Thyroid gland (tissue), 4 donors: Measurements from ENCODE around the gene VAPA. TPM values are rescaled to one million over a fixed set of nuclear protein-coding genes. Genes with fewer than 3 reads are reported as not detected.

Experiments used
- DNase-seq, 2 donors: peaks; one replicate each; pipeline ENCODE4 v3.0.0-alpha.2; 2019
- H3K27ac ChIP-seq, 3 donors: fragments of 200-600 bp; sonication (generic); 1 replicate in 2 of 3; 2 replicates in 1 of 3; pipeline ENCODE4 v1.5.1; 2016 to 2019; ENCODE audit warnings: mild to moderate bottlenecking in 1 of 3, moderate library complexity in 1 of 3
- H3K27me3 ChIP-seq: fragments of 200-600 bp; sonication (generic); one replicate; pipeline ENCODE4 v1.5.1; 2019
- H3K36me3 ChIP-seq, 2 donors: fragments of 200-600 bp; sonication (generic); one replicate each; pipeline ENCODE4 v1.5.1; 2016 to 2019
- H3K4me1 ChIP-seq, 2 donors: fragments of 200-600 bp; sonication (generic); one replicate each; pipeline ENCODE4 v1.5.1; 2017 to 2019
- H3K4me3 ChIP-seq, 3 donors: fragments of 200-600 bp; sonication (generic); replicated peaks in 1 of 3; 1 replicate in 2 of 3; 2 replicates in 1 of 3; pipeline ENCODE4 v1.5.1; 2016; ENCODE audit warnings: mild to moderate bottlenecking in 1 of 3
- H3K9me3 ChIP-seq: fragments of 200-600 bp; sonication (generic); one replicate; pipeline ENCODE4 v1.5.1; 2017
- POLR2A ChIP-seq, 2 donors: fragments of 450-650 bp; IDR thresholded peaks; one replicate each; pipeline ENCODE4 v1.6.1; 2017; ENCODE audit warnings: antibody characterized with exemption in 2 of 2, mild to moderate bottlenecking in 2 of 2, moderate library complexity in 1 of 2
- WGBS, 2 donors: methylation state at CpG; one replicate each; pipeline ENCODE4 v1.1.5; 2017; 5-methylcytosine and 5-hydroxymethylcytosine counted together
- intact Hi-C: fragments of 100-400 bp; cut with DNase I; formaldehyde crosslinking; loops from one replicate; pipeline ENCODE4 v1.15.1; 2023
- total RNA-seq, 4 donors: library from RNA; depleted of rRNA; stranded (reverse); fragments of >200 nt; gene quantifications; one replicate each; pipeline ENCODE4 v1.2.3, GENCODE V29; 2016
- TF ChIP-seq, protein P1 (sequence below), 6 experiments: fragments of 200-600 bp in 3 of 6; fragments of 450-650 bp in 3 of 6; sonication (generic) in 3 of 6; IDR thresholded peaks; one replicate each; pipeline ENCODE4 v1.5.1; 2016 to 2019; ENCODE audit warnings: antibody characterized with exemption in 6 of 6, mild to moderate bottlenecking in 2 of 6, inconsistent platforms in 1 of 6, moderate library complexity in 1 of 6

Gene VAPA
- total RNA-seq, 4 donors from 2014 or later: 232 to 261 (median 244) TPM

- H3K4me1 ChIP-seq: peaks cover 4 to 12% of the 10 kb centered on the region in 2 donors
- WGBS, 2 donors: 34 to 53% methylated on average over 12 of the region's 12 CpGs
- no peaks in the 10 kb centered on the region for H3K27me3 ChIP-seq
- no peak overlapping the region for H3K4me3 ChIP-seq
- DNase-seq: peak; percentile 75 to 82
- H3K27ac ChIP-seq: peak overlapping the region in 2 of 3 donors; percentile 21 to 67
- TF ChIP-seq, protein P1, sequence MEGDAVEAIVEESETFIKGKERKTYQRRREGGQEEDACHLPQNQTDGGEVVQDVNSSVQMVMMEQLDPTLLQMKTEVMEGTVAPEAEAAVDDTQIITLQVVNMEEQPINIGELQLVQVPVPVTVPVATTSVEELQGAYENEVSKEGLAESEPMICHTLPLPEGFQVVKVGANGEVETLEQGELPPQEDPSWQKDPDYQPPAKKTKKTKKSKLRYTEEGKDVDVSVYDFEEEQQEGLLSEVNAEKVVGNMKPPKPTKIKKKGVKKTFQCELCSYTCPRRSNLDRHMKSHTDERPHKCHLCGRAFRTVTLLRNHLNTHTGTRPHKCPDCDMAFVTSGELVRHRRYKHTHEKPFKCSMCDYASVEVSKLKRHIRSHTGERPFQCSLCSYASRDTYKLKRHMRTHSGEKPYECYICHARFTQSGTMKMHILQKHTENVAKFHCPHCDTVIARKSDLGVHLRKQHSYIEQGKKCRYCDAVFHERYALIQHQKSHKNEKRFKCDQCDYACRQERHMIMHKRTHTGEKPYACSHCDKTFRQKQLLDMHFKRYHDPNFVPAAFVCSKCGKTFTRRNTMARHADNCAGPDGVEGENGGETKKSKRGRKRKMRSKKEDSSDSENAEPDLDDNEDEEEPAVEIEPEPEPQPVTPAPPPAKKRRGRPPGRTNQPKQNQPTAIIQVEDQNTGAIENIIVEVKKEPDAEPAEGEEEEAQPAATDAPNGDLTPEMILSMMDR (IDR thresholded peaks at IDR 0.05): no peak
- TF ChIP-seq POLR2A (IDR thresholded peaks at IDR 0.05): no peak
- H3K36me3 ChIP-seq: no peaks in the 10 kb centered on the region
- no peaks in the 10 kb centered on the region for H3K9me3 ChIP-seq
- intact Hi-C loops: no loop called here
Measured at GRCh38 chr18:9987931-9988330, 74.1 kb downstream of the VAPA start.

GRCh38 chr18:9988665-9989064 is 74.8 kb downstream of the VAPA start:
- WGBS, 2 donors: 89 to 91% methylated on average over 9 of the region's 9 CpGs
- no peaks in the 10 kb centered on the region for H3K27me3 ChIP-seq
- peaks cover 4 to 12% of the 10 kb centered on the region in 2 donors for H3K4me1 ChIP-seq
- no peak overlapping the region for H3K4me3 ChIP-seq
- H3K27ac ChIP-seq: no peak overlapping the region
- no peak for DNase-seq
- intact Hi-C loops: no loop called here
- TF ChIP-seq, protein P1 (IDR thresholded peaks at IDR 0.05): no peak
- TF ChIP-seq POLR2A (IDR thresholded peaks at IDR 0.05): no peak
- no peaks in the 10 kb centered on the region for H3K36me3 ChIP-seq
- H3K9me3 ChIP-seq: no peaks in the 10 kb centered on the region

DNA sequence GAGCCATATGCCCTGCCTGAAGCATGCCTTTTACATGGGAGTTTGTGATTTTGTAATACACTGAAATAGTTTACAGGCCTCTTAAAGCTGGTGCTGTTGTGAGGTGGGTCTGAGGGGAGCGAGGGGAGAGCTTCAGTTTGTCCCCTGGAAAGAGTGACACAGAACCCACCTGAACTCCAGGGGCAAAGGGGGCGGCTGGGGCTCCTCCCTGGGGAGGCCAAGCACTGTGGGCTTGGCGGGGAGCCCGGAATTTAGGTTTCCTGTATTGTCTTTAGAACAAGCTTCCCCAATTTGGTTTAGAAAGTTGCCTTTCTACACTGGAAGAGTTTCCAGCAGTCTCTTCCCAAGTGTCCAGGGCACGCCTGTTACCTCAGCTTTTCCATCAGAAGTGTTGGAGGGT is 75.7 kb downstream of the VAPA start:
- peak in 1 of 2 donors; percentile 20 for DNase-seq
- intact Hi-C loops: no loop called here
- 61 to 71% methylated on average over 5 of the region's 5 CpGs for WGBS, 2 donors
- Histone ChIP-seq H3K27ac (no peak overlapping the region), H3K9me3 (no peaks in the 10 kb centered on the region), H3K4me1 (peaks cover 4 to 12% of the 10 kb centered on the region in 2 donors), H3K4me3 (no peak overlapping the region), H3K36me3 (no peaks in the 10 kb centered on the region), H3K27me3 (no peaks in the 10 kb centered on the region)
- TF ChIP-seq, protein P1 (IDR thresholded peaks at IDR 0.05): no peak
- no peak for TF ChIP-seq POLR2A (IDR thresholded peaks at IDR 0.05)

- WGBS, 2 donors: 94 to 95% methylated on average over 29 of the region's 29 CpGs
- H3K4me1 ChIP-seq: peaks cover 4 to 12% of the 10 kb centered on the region in 2 donors
- H3K9me3 ChIP-seq: no peaks in the 10 kb centered on the region
- intact Hi-C loops: no loop called here
- DNase-seq: no peak
- H3K36me3 ChIP-seq: no peaks in the 10 kb centered on the region
- no peaks in the 10 kb centered on the region for H3K27me3 ChIP-seq
- H3K27ac ChIP-seq: no peak overlapping the region
- H3K4me3 ChIP-seq: no peak overlapping the region
- TF ChIP-seq POLR2A (IDR thresholded peaks at IDR 0.05): no peak
- TF ChIP-seq, protein P1 (IDR thresholded peaks at IDR 0.05): no peak
Measured at GRCh38 chr18:9991011-9992000, 77.5 kb downstream of the VAPA start.
